22Rv1 (cell line): Measurements from ENCODE around the gene SMOC2.

Experiments
- CTCF ChIP-seq: fragments of 450-650 bp; IDR thresholded peaks from 2 replicates; pipeline ENCODE4 v1.5.1; 2017; ENCODE audit warnings: mild to moderate bottlenecking
- ZFX ChIP-seq: fragments of 450-650 bp; IDR thresholded peaks from 2 replicates; pipeline ENCODE4 v1.6.1; 2017; ENCODE audit warnings: antibody characterized with exemption, borderline replicate concordance

- TF ChIP-seq CTCF (no peak), ZFX (no peak)
These were observed 53.0 kb downstream of the SMOC2 start for GRCh38 chr6:168493976-168494375.
